ENCODE data around the gene ANKS1A. TPM values are rescaled to one million over a fixed set of nuclear protein-coding genes. Genes with fewer than 3 reads are reported as not detected.

Gene ANKS1A
- total and polyA plus RNA-seq, 2 experiments from 2014 or later = 17.5 to 25.4 TPM

- Histone ChIP-seq H3K4me2 (no peak overlapping the region), H3K27me3 (no peaks in the 10 kb centered on the region), H3K9me3 (ENCODE audit: low read depth) (no peaks in the 10 kb centered on the region), H3K4me3 (no peak overlapping the region), H4K20me1 (ENCODE audit: insufficient read depth, poor library complexity, severe bottlenecking) (no peaks in the 10 kb centered on the region), H3K9me2 (replicated peaks; ENCODE audit: insufficient read depth) (no peaks in the 10 kb centered on the region), H3K4me1 (ENCODE audit: insufficient read depth) (peaks cover 7% of the 10 kb centered on the region), H3K79me2 (peaks cover 3% of the 10 kb centered on the region), H3K27ac (no peak overlapping the region), H3K36me3 (replicated peaks; ENCODE audit: insufficient read depth, low read depth) (no peaks in the 10 kb centered on the region), H2AFZ (no peak overlapping the region)
- DNase-seq (ENCODE audit: low spot score) = no peak
- TF ChIP-seq EZH2 (IDR thresholded peaks at IDR 0.05; ENCODE audit: borderline replicate concordance) = no peak
- WGBS (ENCODE audit: low lambda C conversion rate, missing lambda C conversion rate) = 51% methylated on average over 4 of the region's 4 CpGs
Measured at GRCh38 chr6:35011096-35012041, 122.3 kb downstream of the ANKS1A start.

GRCh38 chr6:35013701-35014100, 124.6 kb downstream of the ANKS1A start:
- Histone ChIP-seq H3K4me2 (no peak overlapping the region), H3K27ac (no peak overlapping the region), H3K4me1 (ENCODE audit: insufficient read depth) (peaks cover 28% of the 10 kb centered on the region), H4K20me1 (ENCODE audit: insufficient read depth, poor library complexity, severe bottlenecking) (no peaks in the 10 kb centered on the region), H3K9me2 (replicated peaks; ENCODE audit: insufficient read depth) (no peaks in the 10 kb centered on the region), H3K27me3 (no peaks in the 10 kb centered on the region), H2AFZ (no peak overlapping the region), H3K36me3 (replicated peaks; ENCODE audit: insufficient read depth, low read depth) (no peaks in the 10 kb centered on the region), H3K9me3 (ENCODE audit: low read depth) (no peaks in the 10 kb centered on the region), H3K4me3 (no peak overlapping the region), H3K79me2 (peaks cover 3% of the 10 kb centered on the region)
- no peak for TF ChIP-seq EZH2 (IDR thresholded peaks at IDR 0.05; ENCODE audit: borderline replicate concordance)
- TF ChIP-seq CTCF (IDR thresholded peaks at IDR 0.05; ENCODE audit: poor library complexity) = no peak
- TF ChIP-seq EZH2phosphoT487 (IDR thresholded peaks at IDR 0.05; ENCODE audit: low read depth, severe bottlenecking, unreplicated experiment) = no peak
- DNase-seq (ENCODE audit: low spot score) = no peak
- 91% methylated on average over 6 of the region's 6 CpGs for WGBS (ENCODE audit: low lambda C conversion rate, missing lambda C conversion rate)

- peaks cover 34% of the 10 kb centered on the region for H3K4me1 ChIP-seq (ENCODE audit: insufficient read depth)
- 100% methylated on average over 1 of the region's 1 CpG for WGBS (ENCODE audit: low lambda C conversion rate, missing lambda C conversion rate)
- no peak overlapping the region for H3K27ac ChIP-seq
Measured at GRCh38 chr6:35014341-35014740, 125.3 kb downstream of the ANKS1A start.

More at GRCh38 chr6:35014341-35014740, 125.3 kb downstream of the ANKS1A start:
- H3K4me3 ChIP-seq = no peak overlapping the region
- H2AFZ ChIP-seq = no peak overlapping the region
- no peak for DNase-seq (ENCODE audit: low spot score)
- H4K20me1 ChIP-seq (ENCODE audit: insufficient read depth, poor library complexity, severe bottlenecking) = no peaks in the 10 kb centered on the region
- TF ChIP-seq EZH2phosphoT487 (IDR thresholded peaks at IDR 0.05; ENCODE audit: low read depth, severe bottlenecking, unreplicated experiment) (no peak), EZH2 (IDR thresholded peaks at IDR 0.05; ENCODE audit: borderline replicate concordance) (no peak), CTCF (IDR thresholded peaks at IDR 0.05; ENCODE audit: poor library complexity) (no peak)
- H3K9me2 ChIP-seq (replicated peaks; ENCODE audit: insufficient read depth) = no peaks in the 10 kb centered on the region
- no peaks in the 10 kb centered on the region for H3K27me3 ChIP-seq
- H3K4me2 ChIP-seq = no peak overlapping the region
- H3K9me3 ChIP-seq (ENCODE audit: low read depth) = no peaks in the 10 kb centered on the region
- H3K79me2 ChIP-seq = peaks cover 3% of the 10 kb centered on the region
- H3K36me3 ChIP-seq (replicated peaks; ENCODE audit: insufficient read depth, low read depth) = no peaks in the 10 kb centered on the region

All from hepatocyte (in vitro differentiated cells).